GM21737 (cell line): Measurements from ENCODE around the gene MPST.

Experiments
- ATAC-seq: cut with Tn5 transposase; IDR thresholded peaks from one replicate; pipeline ENCODE4 v1.9.1; 2021; ENCODE audit warnings: mild to moderate bottlenecking, moderate library complexity; ENCODE audit not compliant: unreplicated experiment

MPST gene

GRCh38 chr22:37075822-37076433 is 56.4 kb downstream of the MPST start:
- no peak for ATAC-seq

DNA sequence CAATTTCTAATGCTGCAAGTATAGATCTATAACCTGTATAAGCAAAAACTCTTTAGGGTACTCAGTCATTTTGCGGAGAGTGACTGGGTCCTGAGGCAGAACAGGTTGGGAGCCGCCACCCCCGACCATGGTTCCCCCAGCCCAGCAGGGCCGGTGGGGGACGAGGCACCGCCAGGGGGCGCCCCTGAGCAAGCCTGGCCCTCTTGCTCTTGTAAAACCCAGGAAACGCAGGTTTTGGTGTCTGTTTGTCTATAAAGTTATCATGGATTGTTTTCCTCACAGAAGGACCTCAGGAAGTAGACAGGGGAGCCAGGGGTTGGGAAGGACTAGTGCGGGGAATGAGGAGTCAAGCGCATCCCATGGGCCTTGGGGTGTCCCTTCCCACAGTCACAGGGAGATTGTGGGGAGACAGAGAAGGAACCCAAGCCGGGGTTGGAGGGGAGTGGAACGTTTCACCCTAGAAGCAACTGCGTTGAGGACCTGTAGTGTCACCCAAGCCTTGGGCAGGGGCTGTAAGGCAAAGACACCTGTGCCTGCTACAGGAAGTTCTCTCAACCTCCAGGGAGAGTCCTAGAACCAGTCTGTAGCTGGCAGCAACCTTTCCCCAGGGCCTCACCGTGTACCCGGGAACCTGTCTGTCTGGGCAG is 58.4 kb downstream of the MPST start:
- ATAC-seq, result no peak

DNA sequence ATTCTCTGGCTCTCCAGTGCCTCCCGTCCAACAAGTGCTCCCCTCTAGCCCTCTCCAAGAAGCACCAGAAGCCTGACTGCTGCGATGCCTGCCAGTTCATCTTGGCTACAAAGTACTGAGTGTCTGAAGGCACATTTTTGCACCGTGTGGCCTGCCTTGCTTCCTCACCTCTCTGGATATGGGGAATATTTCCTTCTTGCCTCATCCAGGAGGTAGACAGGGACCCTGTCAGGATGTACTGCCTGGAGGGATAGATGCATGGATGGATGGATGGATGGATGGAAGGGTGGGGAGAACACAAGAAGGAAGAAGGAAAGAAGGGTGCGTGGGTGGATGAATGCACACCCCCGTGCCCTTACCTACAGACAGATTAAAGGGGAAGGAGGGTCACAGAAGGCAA is 59.6 kb downstream of the MPST start:
- ATAC-seq, result no peak
